Measurements from ENCODE around the gene CCDC146. TPM values are rescaled to one million over a fixed set of nuclear protein-coding genes. Genes with fewer than 3 reads are reported as not detected.

The CCDC146 gene
- total and polyA plus RNA-seq, 9 of the 15 experiments (the other 6 are each of a cell fraction or from before 2014, with no cell fraction given) = 0.10 to 0.98 (median 0.26) TPM; not detected in 1

DNA sequence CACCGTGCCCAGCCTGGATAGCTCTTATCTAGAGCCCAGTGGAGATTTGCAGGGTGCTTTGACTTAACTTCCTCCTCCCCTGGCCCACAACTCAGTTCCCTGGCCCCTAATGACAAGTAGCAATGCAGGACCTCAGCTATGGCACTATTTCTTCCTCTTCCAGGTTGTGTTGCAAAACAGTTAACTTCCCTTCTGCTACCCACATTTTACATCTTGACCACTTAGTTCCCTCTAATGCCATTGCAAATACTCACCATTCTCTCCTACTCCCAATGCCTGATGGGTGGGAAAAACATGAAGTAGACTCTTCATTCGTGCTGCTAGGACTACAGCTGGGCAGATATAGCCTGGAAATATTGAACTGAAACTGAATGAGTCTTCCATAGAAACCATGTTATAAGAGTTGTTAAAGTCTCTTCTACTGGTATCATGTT lies 116.3 kb downstream of the CCDC146 start:
- BruUV-seq (replicated peaks) = no TSS peak
- no peaks in the 10 kb centered on the region for H3K9me1 ChIP-seq (ENCODE audit: control insufficient read depth, insufficient read depth, low read length)
- no peak overlapping the region for H3K4me3 ChIP-seq
- in situ Hi-C loops (cut with MboI) (loop anchor here (25.0 kb wide), 1 partner anchor 601 kb away; the partner anchor contains the start of gene POMZP3), intact Hi-C loops (cut with micrococcal nuclease) (no loop called here)
- ATAC-seq = no peak
- no peaks in the 10 kb centered on the region for H3K9me3 ChIP-seq (replicated peaks; ENCODE audit: control insufficient read depth, insufficient read depth, low read depth, low read length)
- 0% methylated on average over 2 of the region's 2 CpGs for WGBS (ENCODE audit: insufficient coverage, low coverage, missing lambda C conversion rate)
- no peak for DNase-seq (ENCODE audit: extremely low read depth in 1 of 4, low spot score in 3 of 4)
- no peaks in the 10 kb centered on the region for H3K79me2 ChIP-seq (ENCODE audit: control insufficient read depth, insufficient read depth, low read length)
- ChIA-PET CTCF (ENCODE audit: low intra/inter-chr PET ratio) (no interaction called here), POLR2A (no interaction called here)
- no peaks in the 10 kb centered on the region for H4K20me1 ChIP-seq (replicated peaks; ENCODE audit: control insufficient read depth, insufficient read depth, low read length)
- H3K27me3 ChIP-seq (ENCODE audit: control insufficient read depth in 2 of 2, insufficient read depth in 2 of 2, low read length in 2 of 2) = peaks cover 7 to 11% of the 10 kb centered on the region in 2 experiments
- no peak overlapping the region for H3K9ac ChIP-seq (ENCODE audit: insufficient read depth in 1 of 2, low read depth in 2 of 2, low read length in 2 of 2)
- no peak overlapping the region for H3K4me2 ChIP-seq (ENCODE audit: insufficient read depth, low read length)
- no peaks in the 10 kb centered on the region for H3K36me3 ChIP-seq (ENCODE audit: control insufficient read depth, insufficient read depth, low read length)
- no peak for FAIRE-seq
- H3K27ac ChIP-seq (ENCODE audit: extremely low read depth, low read depth, low read length) = no peak overlapping the region
- no peak overlapping the region for H2AFZ ChIP-seq (ENCODE audit: low read depth, low read length)
- H3K4me1 ChIP-seq (replicated peaks in 1 of 2; ENCODE audit: control insufficient read depth in 2 of 2, insufficient read depth in 2 of 2, low read length in 2 of 2) = no peaks in the 10 kb centered on the region
- TF ChIP-seq CTBP1 (IDR thresholded peaks at IDR 0.05; ENCODE audit: borderline replicate concordance) = no peak
- TF ChIP-seq RBM34 (IDR thresholded peaks at IDR 0.05; ENCODE audit: borderline replicate concordance, insufficient read depth, low read length) = no peak
- TF ChIP-seq, protein P1, sequence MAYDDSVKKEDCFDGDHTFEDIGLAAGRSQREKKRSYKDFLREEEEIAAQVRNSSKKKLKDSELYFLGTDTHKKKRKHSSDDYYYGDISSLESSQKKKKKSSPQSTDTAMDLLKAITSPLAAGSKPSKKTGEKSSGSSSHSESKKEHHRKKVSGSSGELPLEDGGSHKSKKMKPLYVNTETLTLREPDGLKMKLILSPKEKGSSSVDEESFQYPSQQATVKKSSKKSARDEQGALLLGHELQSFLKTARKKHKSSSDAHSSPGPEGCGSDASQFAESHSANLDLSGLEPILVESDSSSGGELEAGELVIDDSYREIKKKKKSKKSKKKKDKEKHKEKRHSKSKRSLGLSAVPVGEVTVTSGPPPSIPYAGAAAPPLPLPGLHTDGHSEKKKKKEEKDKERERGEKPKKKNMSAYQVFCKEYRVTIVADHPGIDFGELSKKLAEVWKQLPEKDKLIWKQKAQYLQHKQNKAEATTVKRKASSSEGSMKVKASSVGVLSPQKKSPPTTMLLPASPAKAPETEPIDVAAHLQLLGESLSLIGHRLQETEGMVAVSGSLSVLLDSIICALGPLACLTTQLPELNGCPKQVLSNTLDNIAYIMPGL (CRISPR knock-in tag; IDR thresholded peaks at IDR 0.05) = no peak
- no peak for TF ChIP-seq ESRRB (CRISPR knock-in tag; IDR thresholded peaks at IDR 0.05; ENCODE audit: borderline replicate concordance)
- TF ChIP-seq, protein P2, sequence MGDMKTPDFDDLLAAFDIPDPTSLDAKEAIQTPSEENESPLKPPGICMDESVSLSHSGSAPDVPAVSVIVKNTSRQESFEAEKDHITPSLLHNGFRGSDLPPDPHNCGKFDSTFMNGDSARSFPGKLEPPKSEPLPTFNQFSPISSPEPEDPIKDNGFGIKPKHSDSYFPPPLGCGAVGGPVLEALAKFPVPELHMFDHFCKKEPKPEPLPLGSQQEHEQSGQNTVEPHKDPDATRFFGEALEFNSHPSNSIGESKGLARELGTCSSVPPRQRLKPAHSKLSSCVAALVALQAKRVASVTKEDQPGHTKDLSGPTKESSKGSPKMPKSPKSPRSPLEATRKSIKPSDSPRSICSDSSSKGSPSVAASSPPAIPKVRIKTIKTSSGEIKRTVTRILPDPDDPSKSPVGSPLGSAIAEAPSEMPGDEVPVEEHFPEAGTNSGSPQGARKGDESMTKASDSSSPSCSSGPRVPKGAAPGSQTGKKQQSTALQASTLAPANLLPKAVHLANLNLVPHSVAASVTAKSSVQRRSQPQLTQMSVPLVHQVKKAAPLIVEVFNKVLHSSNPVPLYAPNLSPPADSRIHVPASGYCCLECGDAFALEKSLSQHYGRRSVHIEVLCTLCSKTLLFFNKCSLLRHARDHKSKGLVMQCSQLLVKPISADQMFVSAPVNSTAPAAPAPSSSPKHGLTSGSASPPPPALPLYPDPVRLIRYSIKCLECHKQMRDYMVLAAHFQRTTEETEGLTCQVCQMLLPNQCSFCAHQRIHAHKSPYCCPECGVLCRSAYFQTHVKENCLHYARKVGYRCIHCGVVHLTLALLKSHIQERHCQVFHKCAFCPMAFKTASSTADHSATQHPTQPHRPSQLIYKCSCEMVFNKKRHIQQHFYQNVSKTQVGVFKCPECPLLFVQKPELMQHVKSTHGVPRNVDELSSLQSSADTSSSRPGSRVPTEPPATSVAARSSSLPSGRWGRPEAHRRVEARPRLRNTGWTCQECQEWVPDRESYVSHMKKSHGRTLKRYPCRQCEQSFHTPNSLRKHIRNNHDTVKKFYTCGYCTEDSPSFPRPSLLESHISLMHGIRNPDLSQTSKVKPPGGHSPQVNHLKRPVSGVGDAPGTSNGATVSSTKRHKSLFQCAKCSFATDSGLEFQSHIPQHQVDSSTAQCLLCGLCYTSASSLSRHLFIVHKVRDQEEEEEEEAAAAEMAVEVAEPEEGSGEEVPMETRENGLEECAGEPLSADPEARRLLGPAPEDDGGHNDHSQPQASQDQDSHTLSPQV (IDR thresholded peaks at IDR 0.05) = no peak

Data from K562 (cell line).